WERI-Rb-1 (cell line): ENCODE results near the gene NKX1-1.
A peak's percentile ranks its signal among the peaks of the same experiment; 100 is the strongest.

Experiments used
- DNase-seq: peaks from one replicate; pipeline ENCODE4 v3.0.0-alpha.2; 2020
- H3K27ac ChIP-seq: fragments of 250-450 bp; sonication (Bioruptor Pico); 2 replicates; pipeline ENCODE4 v1.5.1; 2020; ENCODE audit warnings: mild to moderate bottlenecking, moderate library complexity
- H3K27me3 ChIP-seq: fragments of 250-450 bp; sonication (Bioruptor Pico); 2 replicates; pipeline ENCODE4 v1.5.1; 2021; ENCODE audit warnings: mild to moderate bottlenecking, low read depth, moderate library complexity; ENCODE audit not compliant: insufficient read depth, severe bottlenecking
- H3K36me3 ChIP-seq: fragments of 250-450 bp; sonication (Bioruptor Pico); 2 replicates; pipeline ENCODE4 v1.5.1; 2020; ENCODE audit warnings: mild to moderate bottlenecking, moderate library complexity
- H3K4me3 ChIP-seq: 2 replicates; pipeline ENCODE4 v1.5.1; 2011; ENCODE audit warnings: low read depth, mild to moderate bottlenecking, control low read depth, low read length
- H3K9me3 ChIP-seq: fragments of 250-450 bp; sonication (Bioruptor Pico); 2 replicates; pipeline ENCODE4 v1.5.1; 2021; ENCODE audit warnings: mild to moderate bottlenecking, moderate library complexity; ENCODE audit not compliant: severe bottlenecking
- CTCF ChIP-seq: IDR thresholded peaks from 2 replicates; pipeline ENCODE4 v1.5.1; 2011; ENCODE audit warnings: low read depth, mild to moderate bottlenecking, control low read depth, inconsistent platforms, low read length

Gene NKX1-1

GRCh38 chr4:1379351-1379781 is 26.9 kb downstream of the NKX1-1 start:
- Histone ChIP-seq H3K36me3 (peaks cover 3% of the 10 kb centered on the region), H3K4me3 (no peak overlapping the region), H3K27ac (no peak overlapping the region), H3K9me3 (no peaks in the 10 kb centered on the region), H3K27me3 (no peaks in the 10 kb centered on the region)
- TF ChIP-seq CTCF = no peak
- peak; percentile 8 for DNase-seq

GRCh38 chr4:1378559-1379231 is 27.5 kb downstream of the NKX1-1 start:
- H3K27me3 ChIP-seq = no peaks in the 10 kb centered on the region
- DNase-seq = peak; percentile 11
- no peaks in the 10 kb centered on the region for H3K9me3 ChIP-seq
- peaks cover 3% of the 10 kb centered on the region for H3K36me3 ChIP-seq
- H3K27ac ChIP-seq = no peak overlapping the region
- H3K4me3 ChIP-seq = no peak overlapping the region
- no peak for TF ChIP-seq CTCF

- no peak for DNase-seq
- H3K36me3 ChIP-seq = peaks cover 3% of the 10 kb centered on the region
- H3K27ac ChIP-seq = no peak overlapping the region
- no peaks in the 10 kb centered on the region for H3K27me3 ChIP-seq
- TF ChIP-seq CTCF = no peak
- H3K4me3 ChIP-seq = no peak overlapping the region
- peaks cover 5% of the 10 kb centered on the region for H3K9me3 ChIP-seq
Observed at GRCh38 chr4:1377606-1378261, 28.5 kb downstream of the NKX1-1 start.

- H3K9me3 ChIP-seq = peaks cover 5% of the 10 kb centered on the region
- H3K27ac ChIP-seq = no peak overlapping the region
- TF ChIP-seq CTCF = peak; percentile 81
- H3K36me3 ChIP-seq = peaks cover 3% of the 10 kb centered on the region
- DNase-seq = peak; percentile 84
- H3K27me3 ChIP-seq = no peaks in the 10 kb centered on the region
- no peak overlapping the region for H3K4me3 ChIP-seq
Observed at GRCh38 chr4:1376841-1377605, 29.2 kb downstream of the NKX1-1 start.

- Histone ChIP-seq H3K36me3 (peaks cover 3% of the 10 kb centered on the region), H3K9me3 (peaks cover 5% of the 10 kb centered on the region), H3K27me3 (no peaks in the 10 kb centered on the region), H3K4me3 (no peak overlapping the region), H3K27ac (no peak overlapping the region)
- TF ChIP-seq CTCF = no peak
- DNase-seq = peak; percentile 6
Observed at GRCh38 chr4:1376391-1376840, 29.8 kb downstream of the NKX1-1 start.
